Activated CD4-positive, alpha-beta T cell treated with anti-CD3 and anti-CD28 coated beads, Interleukin-2, amount 50 U/mL, for 1 hour (primary cell): Measurements from ENCODE around the gene HOXB1.
A peak's percentile ranks its signal among the peaks of the same experiment; 100 is the strongest.
"Not testable (repeated sequence)": the region's sequence is repeated elsewhere in the genome, so short reads cannot be mapped to it uniquely, and the experiment has no call there.

ENCODE experiments used
- DNase-seq: peaks from one replicate; pipeline ENCODE4 v3.0.0-alpha.2; 2020

The HOXB1 gene

DNA sequence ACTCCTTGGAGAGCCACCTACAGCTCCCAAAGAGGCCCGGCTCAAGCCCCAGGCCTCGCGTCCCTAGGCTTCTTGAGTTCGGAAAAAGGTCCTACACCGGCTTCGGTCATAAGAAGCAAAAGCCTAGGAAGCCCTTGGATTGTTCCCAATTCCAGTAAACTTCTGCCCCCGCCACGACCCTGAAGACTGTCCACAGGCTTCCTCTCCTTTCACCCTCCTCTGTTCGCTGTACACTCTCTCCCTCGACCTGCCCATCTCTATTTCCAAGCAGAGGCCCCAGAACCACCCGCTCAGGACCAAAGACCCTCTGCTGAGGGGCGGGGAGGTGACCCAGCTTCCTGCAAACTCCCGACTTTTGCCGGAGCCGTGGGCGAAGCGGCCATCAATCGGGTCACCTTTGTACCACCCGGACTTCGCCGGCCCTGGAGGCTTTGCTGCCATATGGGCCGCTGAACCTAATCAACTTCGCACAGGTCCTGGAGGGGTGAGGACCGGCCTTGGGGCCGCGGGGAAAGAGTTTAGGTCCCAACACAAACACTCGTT, 11.4 kb upstream of the HOXB1 start:
- peak; percentile 23 for DNase-seq

- DNase-seq = peak; percentile 39
Observed at GRCh38 chr17:48541577-48542113, 10.8 kb upstream of the HOXB1 start.

- no peak for DNase-seq
Observed at GRCh38 chr17:48541036-48541576, 10.3 kb upstream of the HOXB1 start.

GRCh38 chr17:48540213-48540612, 9.4 kb upstream of the HOXB1 start:
- no peak for DNase-seq

GRCh38 chr17:48539177-48539576, 8.4 kb upstream of the HOXB1 start:
- DNase-seq = no peak

DNA sequence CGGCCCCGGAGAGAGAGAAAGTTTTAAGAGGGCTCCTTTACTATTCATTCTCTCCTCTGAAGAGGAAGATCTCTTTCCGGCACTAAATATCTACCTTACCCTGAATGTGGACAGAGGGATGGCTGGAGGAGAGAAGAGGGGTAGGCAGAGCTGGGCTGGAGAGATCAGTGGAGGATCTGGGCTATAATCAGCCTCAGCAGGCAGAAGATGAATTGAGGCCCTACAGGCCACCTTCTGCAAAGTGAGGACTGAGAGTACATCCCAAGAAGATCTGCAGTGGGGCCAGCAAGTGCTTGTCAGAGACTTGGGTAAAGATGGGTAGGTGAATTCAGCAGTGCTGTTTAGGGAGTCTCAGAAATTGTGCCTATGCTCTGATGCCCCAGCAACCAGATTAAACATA, 6.5 kb upstream of the HOXB1 start:
- no peak for DNase-seq

DNA sequence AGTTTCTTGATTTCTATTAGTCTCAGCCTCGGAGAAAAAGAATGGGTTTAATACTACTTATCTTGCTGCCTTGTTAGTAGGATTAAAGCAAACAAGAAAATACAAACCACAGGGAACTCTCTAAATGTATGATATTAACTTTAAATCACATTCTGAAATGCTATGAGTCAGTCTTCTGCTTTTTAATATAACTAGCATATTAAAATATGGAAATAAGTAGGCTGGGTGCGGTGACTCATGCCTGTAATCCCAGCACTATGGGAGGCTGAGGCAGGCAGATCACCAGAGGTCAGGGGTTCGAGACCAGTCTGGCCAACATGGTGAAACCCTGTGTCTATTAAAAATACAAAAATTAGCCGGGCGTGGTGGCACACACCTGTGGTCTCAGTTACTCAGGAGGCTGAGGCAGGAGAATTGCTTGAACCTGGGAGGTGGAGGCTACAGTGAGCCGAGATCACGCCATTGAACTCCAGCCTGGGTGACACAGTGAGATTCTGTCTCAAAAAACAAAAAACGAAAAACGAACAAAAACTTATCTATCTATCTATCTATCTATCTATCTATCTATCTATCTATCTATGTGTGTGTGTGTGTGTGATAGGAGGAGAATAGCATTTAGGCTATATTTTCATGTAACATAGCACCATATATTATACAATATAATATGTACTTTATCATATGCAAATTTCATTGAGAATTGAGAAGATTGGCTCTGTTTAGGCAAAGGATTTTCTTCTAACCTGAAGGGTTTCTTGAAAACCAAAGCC, 5.2 kb upstream of the HOXB1 start:
- not testable (repeated sequence) for DNase-seq

DNA sequence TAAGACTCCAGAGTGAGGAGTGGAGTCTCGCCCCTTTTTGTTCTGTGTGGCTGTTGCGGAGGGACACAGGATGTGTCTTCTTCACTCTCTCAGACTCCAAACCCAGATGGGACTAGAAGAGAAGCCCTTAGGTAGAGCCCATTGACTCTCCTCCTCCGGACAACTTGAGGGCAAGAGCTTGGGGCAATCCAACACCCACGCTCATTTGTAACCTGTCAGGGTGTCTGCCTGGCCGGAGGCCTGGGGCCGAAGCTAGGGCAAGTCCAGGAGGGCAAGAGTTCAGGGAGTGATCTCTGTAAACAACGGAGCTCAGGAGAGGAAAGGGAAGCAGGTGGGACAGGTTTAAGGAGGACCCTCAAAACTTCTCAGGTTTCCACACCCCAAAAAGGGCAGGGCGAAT, 1.4 kb upstream of the HOXB1 start:
- DNase-seq = no peak

GRCh38 chr17:48530208-48530886, 464 bp downstream of the HOXB1 start:
- DNase-seq = no peak

DNA sequence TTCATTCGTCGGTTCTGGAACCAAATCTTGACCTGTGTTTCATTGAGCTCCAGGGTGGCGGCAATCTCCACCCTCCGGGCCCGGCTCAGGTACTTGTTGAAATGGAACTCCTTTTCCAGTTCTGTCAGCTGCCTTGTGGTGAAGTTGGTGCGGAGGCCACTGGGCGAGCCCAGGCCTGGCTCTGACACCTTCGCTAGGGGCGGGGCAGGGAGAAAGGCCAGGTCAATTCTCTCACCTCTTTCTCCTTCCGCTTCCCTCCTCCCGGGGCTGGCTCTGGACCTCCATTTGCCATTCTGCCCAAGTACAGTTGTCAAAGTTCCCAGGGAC, 1.2 kb downstream of the HOXB1 start:
- DNase-seq = no peak

DNA sequence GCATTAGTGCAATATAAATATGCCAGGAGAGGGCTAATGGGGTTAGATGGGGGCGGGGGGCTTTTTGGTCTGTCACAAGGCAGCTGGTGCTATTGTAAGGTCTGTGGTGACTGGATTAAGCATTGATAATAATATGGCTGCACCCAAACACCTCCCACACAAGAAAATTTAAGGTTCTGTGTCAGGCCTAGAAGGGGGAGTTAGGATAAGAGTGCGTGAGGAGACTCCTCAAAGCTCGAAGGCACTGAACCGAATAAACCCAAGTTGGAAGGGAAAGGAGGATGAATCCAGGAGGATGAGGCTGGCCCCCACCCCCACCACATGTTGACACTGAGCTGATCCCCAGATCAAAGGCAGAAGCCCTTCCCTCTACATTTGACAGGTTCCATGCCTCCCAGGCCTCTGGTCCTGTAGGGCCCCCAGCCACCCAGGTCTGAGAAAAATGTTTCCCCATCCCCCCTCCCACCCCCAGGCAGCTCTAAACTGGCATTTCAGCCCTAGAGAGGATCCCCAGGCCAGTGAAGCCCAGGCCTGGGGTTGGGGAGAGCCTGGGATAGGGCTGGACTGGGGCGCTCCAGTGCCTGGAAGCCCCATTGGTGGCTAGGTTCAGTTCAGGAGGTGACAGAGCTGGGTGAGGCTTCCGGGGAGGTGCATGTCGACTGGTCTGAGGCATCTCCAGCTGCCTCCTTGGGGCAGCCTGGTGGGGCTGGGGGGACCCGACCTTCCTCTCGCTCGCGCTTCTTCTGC, 1.7 kb downstream of the HOXB1 start:
- no peak for DNase-seq

GRCh38 chr17:48528153-48528935, 2.5 kb downstream of the HOXB1 start:
- DNase-seq = no peak

DNA sequence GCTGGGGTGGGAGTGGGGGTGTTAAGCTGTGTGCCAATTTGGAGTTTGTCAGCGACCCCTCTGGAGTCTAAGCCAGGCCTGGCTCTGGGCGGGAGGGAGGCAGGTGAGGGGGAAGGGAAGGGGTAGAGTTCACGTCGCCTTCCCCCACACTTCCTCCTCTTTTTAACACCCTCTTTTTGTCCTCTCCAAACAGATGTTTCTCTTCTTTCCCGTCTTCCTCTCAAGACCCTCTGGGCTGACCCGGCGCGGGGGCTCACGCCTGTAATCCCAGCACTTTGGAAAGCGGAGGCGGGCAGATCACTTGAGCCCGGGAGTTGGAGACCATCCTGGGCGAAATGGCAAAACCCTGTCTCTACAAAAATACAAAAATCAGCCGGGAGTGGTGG, 3.3 kb downstream of the HOXB1 start:
- no peak for DNase-seq

- DNase-seq = no peak
Observed at GRCh38 chr17:48526608-48527546, 3.9 kb downstream of the HOXB1 start.

DNA sequence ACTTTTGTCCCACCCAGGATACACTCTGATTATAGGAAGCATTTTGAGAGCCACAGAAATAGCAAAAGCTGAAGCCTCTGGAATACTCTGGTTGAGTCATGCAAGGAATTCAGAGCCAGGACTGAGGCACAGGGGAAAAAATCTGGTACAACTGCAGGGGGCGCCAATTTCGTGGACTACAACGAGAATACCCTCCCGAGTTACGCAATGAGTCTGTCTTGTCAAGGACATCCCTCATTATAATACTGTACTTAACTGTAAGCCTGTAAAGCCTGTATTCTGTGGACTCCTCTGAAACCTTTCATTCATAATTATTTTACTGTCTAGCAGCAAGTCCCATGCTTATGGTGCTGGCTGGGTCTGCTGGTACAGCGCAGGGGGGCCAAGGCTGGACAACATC, 7.8 kb downstream of the HOXB1 start:
- DNase-seq = no peak

- DNase-seq = no peak
Observed at GRCh38 chr17:48522031-48522653, 8.7 kb downstream of the HOXB1 start.

DNA sequence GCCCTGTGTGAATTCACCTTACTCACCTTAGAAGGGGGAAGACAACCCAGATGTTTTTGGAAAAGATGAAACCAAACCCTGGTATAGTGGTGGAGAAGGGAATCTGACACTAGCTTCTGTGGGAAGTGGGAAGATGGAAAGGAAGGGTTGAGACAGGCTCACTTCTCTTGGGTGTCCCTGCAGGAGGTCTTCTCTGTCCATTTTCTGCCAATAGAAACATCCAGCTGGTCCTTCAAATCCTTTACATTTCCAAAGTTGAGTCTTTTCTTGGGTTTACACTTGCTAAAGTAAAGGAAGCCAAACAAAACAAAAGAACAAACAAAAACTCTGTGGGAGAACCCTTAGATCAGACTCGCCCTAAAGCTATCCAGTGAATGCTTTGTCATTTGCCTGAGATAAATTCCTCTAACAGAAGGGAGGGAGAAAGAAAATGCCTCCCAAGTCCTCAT, 10.2 kb downstream of the HOXB1 start:
- DNase-seq = no peak

DNA sequence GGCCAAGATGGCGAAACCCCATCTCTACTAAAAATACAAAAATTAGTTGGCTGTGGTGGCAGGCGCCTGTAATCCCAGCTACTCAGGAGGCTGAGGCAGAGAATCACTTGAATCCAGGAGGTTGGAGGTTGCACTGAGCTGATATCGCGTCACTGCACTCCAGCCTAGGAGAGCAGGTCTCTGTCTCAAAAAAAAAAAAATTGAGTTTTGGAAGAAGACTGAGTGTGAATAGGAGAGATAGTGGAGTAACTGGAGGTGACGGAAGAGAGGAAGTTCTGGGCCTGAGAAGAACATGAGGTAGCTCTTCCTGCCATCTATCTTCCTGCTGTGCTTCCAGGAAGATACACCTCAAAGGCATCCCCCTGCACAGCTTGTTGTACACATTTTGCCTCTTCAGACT, 11.4 kb downstream of the HOXB1 start:
- no peak for DNase-seq

GRCh38 chr17:48517478-48517877, 13.3 kb downstream of the HOXB1 start:
- DNase-seq = no peak
